H9 (cell line): ENCODE data around the gene EXOSC2. TPM values are rescaled to one million over a fixed set of nuclear protein-coding genes. Genes with fewer than 3 reads are reported as not detected.

Experiments
- DNase-seq: peaks from one replicate; pipeline ENCODE4 v3.0.0-alpha.2; 2017
- H2AFZ ChIP-seq: one replicate; pipeline ENCODE4 v1.6.1; 2013; ENCODE audit warnings: mild to moderate bottlenecking, low read length, control low read depth, moderate library complexity
- H2AK5ac ChIP-seq: 2 replicates; pipeline ENCODE4 v1.6.1; 2013; ENCODE audit warnings: low read length, control low read depth, mixed read lengths; ENCODE audit not compliant: insufficient read length
- H2BK120ac ChIP-seq: one replicate; pipeline ENCODE4 v1.6.1; 2013; ENCODE audit warnings: low read depth, mild to moderate bottlenecking, low read length, control low read depth, inconsistent platforms; ENCODE audit not compliant: poor library complexity, severe bottlenecking
- H2BK12ac ChIP-seq: 2 replicates; pipeline ENCODE4 v1.6.1; 2013; ENCODE audit warnings: low read length, control low read depth, mixed read lengths, low read depth; ENCODE audit not compliant: insufficient read length
- H2BK15ac ChIP-seq: 2 replicates; pipeline ENCODE4 v1.6.1; 2013; ENCODE audit warnings: low read depth, low read length, control low read depth
- H2BK20ac ChIP-seq: one replicate; pipeline ENCODE4 v1.6.1; 2013; ENCODE audit warnings: low read depth, mild to moderate bottlenecking, low read length, control low read depth, inconsistent platforms; ENCODE audit not compliant: poor library complexity, severe bottlenecking
- H2BK5ac ChIP-seq: 2 replicates; pipeline ENCODE4 v1.6.1; 2013; ENCODE audit warnings: low read length, control low read depth, mixed read lengths; ENCODE audit not compliant: insufficient read length
- H3K14ac ChIP-seq: 2 replicates; pipeline ENCODE4 v1.6.1; 2013; ENCODE audit warnings: low read length, control low read depth; ENCODE audit not compliant: insufficient read depth
- H3K18ac ChIP-seq: 2 replicates; pipeline ENCODE4 v1.6.1; 2013; ENCODE audit warnings: low read depth, mild to moderate bottlenecking, mixed read lengths, low read length, control low read depth; ENCODE audit not compliant: insufficient read length
- H3K23ac ChIP-seq: 2 replicates; pipeline ENCODE4 v1.6.1; 2013; ENCODE audit warnings: low read length, control low read depth, mixed read lengths, low read depth; ENCODE audit not compliant: insufficient read length
- H3K23me2 ChIP-seq: 2 replicates; pipeline ENCODE4 v1.6.1; 2013; ENCODE audit warnings: low read depth, mild to moderate bottlenecking, mixed read lengths, low read length, control low read depth; ENCODE audit not compliant: insufficient read length, poor library complexity, severe bottlenecking
- H3K27ac ChIP-seq: 2 replicates; pipeline ENCODE4 v1.5.1; 2013; ENCODE audit warnings: low read length, control low read depth, mixed read lengths, low read depth; ENCODE audit not compliant: insufficient read length
- H3K27me3 ChIP-seq: 2 replicates; pipeline ENCODE4 v1.6.1; 2013; ENCODE audit warnings: low read length, control low read depth, inconsistent platforms; ENCODE audit not compliant: insufficient read depth
- H3K4ac ChIP-seq: 2 replicates; pipeline ENCODE4 v1.6.1; 2013; ENCODE audit warnings: low read depth, mild to moderate bottlenecking, control low read depth, inconsistent platforms, low read length, moderate library complexity
- H3K4me1 ChIP-seq: 2 replicates; pipeline ENCODE4 v1.6.1; 2013; ENCODE audit warnings: low read length, control low read depth, inconsistent platforms; ENCODE audit not compliant: insufficient read depth
- H3K4me2 ChIP-seq: 2 replicates; pipeline ENCODE4 v1.6.1; 2013; ENCODE audit warnings: low read length, control low read depth, mixed read lengths; ENCODE audit not compliant: insufficient read length, insufficient read depth
- H3K56ac ChIP-seq: 2 replicates; pipeline ENCODE4 v1.6.1; 2013; ENCODE audit warnings: low read depth, mild to moderate bottlenecking, mixed read lengths, low read length, control low read depth; ENCODE audit not compliant: insufficient read length
- H3K79me1 ChIP-seq: 2 replicates; pipeline ENCODE4 v1.6.1; 2013; ENCODE audit warnings: low read depth, mild to moderate bottlenecking, moderate library complexity, low read length, control low read depth, inconsistent platforms; ENCODE audit not compliant: insufficient read depth, poor library complexity, severe bottlenecking
- H3K79me2 ChIP-seq: 2 replicates; pipeline ENCODE4 v1.6.1; 2013; ENCODE audit warnings: low read length, control low read depth, inconsistent platforms; ENCODE audit not compliant: insufficient read depth
- H3K9ac ChIP-seq: 2 replicates; pipeline ENCODE4 v1.6.1; 2013; ENCODE audit warnings: low read length, control low read depth, mixed read lengths; ENCODE audit not compliant: insufficient read length; ENCODE audit errors: extremely low read depth
- H3K9me3 ChIP-seq: one replicate; pipeline ENCODE4 v1.6.1; 2013; ENCODE audit warnings: low read depth, low read length, inconsistent platforms; ENCODE audit not compliant: control insufficient read depth
- H3T11ph ChIP-seq: one replicate; pipeline ENCODE4 v1.6.1; 2013; ENCODE audit warnings: mild to moderate bottlenecking, low read length, control low read depth, inconsistent platforms
- H4K20me1 ChIP-seq: one replicate; pipeline ENCODE4 v1.6.1; 2013; ENCODE audit not compliant: control insufficient read depth, insufficient read length, insufficient read depth
- H4K5ac ChIP-seq: 2 replicates; pipeline ENCODE4 v1.6.1; 2013; ENCODE audit warnings: low read depth, mild to moderate bottlenecking, mixed read lengths, low read length, control low read depth; ENCODE audit not compliant: insufficient read length
- H4K8ac ChIP-seq: replicated peaks from 2 replicates; pipeline ENCODE4 v1.6.1; 2013; ENCODE audit warnings: low read length, control low read depth, mixed read lengths, low read depth; ENCODE audit not compliant: insufficient read length
- H4K91ac ChIP-seq: 2 replicates; pipeline ENCODE4 v1.6.1; 2013; ENCODE audit warnings: low read depth, mild to moderate bottlenecking, moderate library complexity, mixed read lengths, low read length, control low read depth; ENCODE audit not compliant: insufficient read length
- H3K27ac Mint-ChIP-seq, 3 experiments: 2 replicates in 2 of 3; 3 replicates in 1 of 3; pipeline ENCODE4 v1.8.0; 2020 to 2021; ENCODE audit warnings: mixed read lengths in 3 of 3, mild to moderate bottlenecking in 1 of 3, moderate library complexity in 1 of 3
- H3K27me3 Mint-ChIP-seq: 2 replicates; pipeline ENCODE4 v1.8.0; 2021; ENCODE audit warnings: low read depth, mild to moderate bottlenecking, moderate library complexity, mixed read lengths
- H3K36me3 Mint-ChIP-seq, 3 experiments: 2 replicates in 2 of 3; 3 replicates in 1 of 3; pipeline ENCODE4 v1.8.0; 2020 to 2021; ENCODE audit warnings: low read depth in 3 of 3, mixed read lengths in 3 of 3; ENCODE audit not compliant: insufficient read depth in 1 of 3
- H3K4me1 Mint-ChIP-seq, 2 experiments: 2 replicates each; pipeline ENCODE4 v1.8.0; 2020; ENCODE audit warnings: mixed read lengths in 2 of 2
- H3K4me3 Mint-ChIP-seq, 2 experiments: 2 replicates in 1 of 2; 3 replicates in 1 of 2; pipeline ENCODE4 v1.8.0; 2020 to 2021; ENCODE audit warnings: mild to moderate bottlenecking in 2 of 2, mixed read lengths in 2 of 2, moderate library complexity in 1 of 2
- H3K9me3 Mint-ChIP-seq, 2 experiments: 2 replicates in 1 of 2; 3 replicates in 1 of 2; pipeline ENCODE4 v1.8.0; 2020; ENCODE audit warnings: mild to moderate bottlenecking in 2 of 2, mixed read lengths in 2 of 2, moderate library complexity in 1 of 2
- CTCF ChIP-seq: fragments of 200-600 bp; sonication (generic); conservative IDR thresholded peaks from 3 replicates; pipeline ENCODE4 v1.8.0; 2021; ENCODE audit warnings: antibody characterized with exemption, mild to moderate bottlenecking
- WGBS: extraction: QIAGEN DNeasy Blood & Tissue Kit; methylation state at CpG from one replicate; pipeline ENCODE4 v1.1.7; 2013; ENCODE audit warnings: missing lambda C conversion rate, low lambda C conversion rate, mixed read lengths; ENCODE audit not compliant: insufficient read length; ENCODE audit errors: extremely low coverage; 5-methylcytosine and 5-hydroxymethylcytosine counted together
- total RNA-seq: library from RNA; stranded (reverse); gene quantifications from 2 replicates; pipeline ENCODE4 v1.2.1, GENCODE V29; 2021

The EXOSC2 gene
- total RNA-seq, 1 experiment from 2014 or later, result 94.5 TPM

GRCh38 chr9:130663258-130663976 is 30.2 kb upstream of the EXOSC2 start:
- H3K23ac ChIP-seq, result no peak overlapping the region
- H3K14ac ChIP-seq, result no peak overlapping the region
- H4K5ac ChIP-seq, result no peak overlapping the region
- peaks cover 3 to 6% (median 3%) of the 10 kb centered on the region in 3 experiments; a peak in 4 of 7 replicates for H3K36me3 Mint-ChIP-seq
- H4K8ac ChIP-seq, result no peak overlapping the region
- H4K91ac ChIP-seq, result no peak overlapping the region
- H3K9me3 Mint-ChIP-seq, result peaks cover 0 to 8% of the 10 kb centered on the region in 2 experiments; a peak in 3 of 5 replicates
- WGBS, result no CpG with 5 or more reads among the region's 65 CpGs
- H3K79me2 ChIP-seq, result no peaks in the 10 kb centered on the region
- H3K23me2 ChIP-seq, result peaks cover 18% of the 10 kb centered on the region
- no peak for TF ChIP-seq CTCF
- peak; percentile 50 for DNase-seq
- no peak overlapping the region for H2AK5ac ChIP-seq
- no peak overlapping the region for H3K9ac ChIP-seq
- H3K27me3 Mint-ChIP-seq, result peaks cover 100% of the 10 kb centered on the region
- peak overlapping the region; percentile 26 to 83 for H3K4me3 Mint-ChIP-seq
- no peaks in the 10 kb centered on the region; the same call in 1 of the 2 replicates for H3K4me1 ChIP-seq
- H4K20me1 ChIP-seq, result no peaks in the 10 kb centered on the region
- H3K4me1 Mint-ChIP-seq, result peaks cover 11 to 37% of the 10 kb centered on the region in 2 experiments
- H3K79me1 ChIP-seq, result no peaks in the 10 kb centered on the region
- no peak overlapping the region for H2BK120ac ChIP-seq
- H2AFZ ChIP-seq, result no peak overlapping the region
- no peak overlapping the region for H3K56ac ChIP-seq
- H2BK12ac ChIP-seq, result no peak overlapping the region
- H2BK5ac ChIP-seq, result no peak overlapping the region
- no peak overlapping the region for H2BK20ac ChIP-seq
- H3K4ac ChIP-seq, result no peak overlapping the region
- no peak overlapping the region for H3K18ac ChIP-seq
- H3K27me3 ChIP-seq, result peaks cover 93% of the 10 kb centered on the region
- H3T11ph ChIP-seq, result no peak overlapping the region
- no peak overlapping the region for H3K27ac ChIP-seq
- no peaks in the 10 kb centered on the region for H3K9me3 ChIP-seq
- H3K27ac Mint-ChIP-seq, result no peak overlapping the region
- H3K4me2 ChIP-seq, result peak overlapping the region; percentile 44
- H2BK15ac ChIP-seq, result no peak overlapping the region
